ENCODE data around the gene AGAP6.
"Not testable (repeated sequence)": the region's sequence is repeated elsewhere in the genome, so short reads cannot be mapped to it uniquely, and the experiment has no call there.

- not testable (repeated sequence) for TF ChIP-seq POLR2AphosphoS5 (IDR thresholded peaks at IDR 0.05; ENCODE audit: low read depth); CTCF (conservative IDR thresholded peaks at IDR 0.05; ENCODE audit: low read depth in 2 of 2); EZH2 (IDR thresholded peaks at IDR 0.05; ENCODE audit: low read depth, unreplicated experiment); NANOG (IDR thresholded peaks at IDR 0.05; ENCODE audit: borderline replicate concordance); ZNF462 (CRISPR knock-in tag; IDR thresholded peaks at IDR 0.05); JUNB (IDR thresholded peaks at IDR 0.05; ENCODE audit: unreplicated experiment); ETS1 (IDR thresholded peaks at IDR 0.05); EZH2phosphoT487 (IDR thresholded peaks at IDR 0.05; ENCODE audit: unreplicated experiment); REST (IDR thresholded peaks at IDR 0.05; ENCODE audit: unreplicated experiment); CREB1 (CRISPR knock-in tag; IDR thresholded peaks at IDR 0.05; ENCODE audit: low read depth); ZNF331 (CRISPR knock-in tag; IDR thresholded peaks at IDR 0.05; ENCODE audit: low read depth)
These were observed 39.5 kb upstream of the AGAP6 start for GRCh38 chr10:49948737-49949136.
